NB4 (cell line): ENCODE data around the gene INTS15.

Experiments used
- DNase-seq: peaks from one replicate; pipeline ENCODE4 v3.0.0; 2010; ENCODE audit warnings: low read depth
- H3K4me3 ChIP-seq: one replicate; pipeline ENCODE4 v1.5.1; 2011; ENCODE audit warnings: mild to moderate bottlenecking, low read depth, low read length, moderate library complexity
- MYC ChIP-seq: IDR thresholded peaks from 2 replicates; pipeline ENCODE4 v1.6.1; 2011; ENCODE audit warnings: low read depth, low read length
- POLR2A ChIP-seq: IDR thresholded peaks from 2 replicates; pipeline ENCODE4 v1.6.1; 2011; ENCODE audit warnings: mild to moderate bottlenecking; ENCODE audit not compliant: insufficient read length; ENCODE audit errors: extremely low read depth
- TF ChIP-seq, protein P1 (sequence below): IDR thresholded peaks from 2 replicates; pipeline ENCODE4 v1.6.1; 2011; ENCODE audit warnings: low read depth, low read length
- TF ChIP-seq, protein P2 (sequence below): IDR thresholded peaks from one replicate; pipeline ENCODE4 v1.5.1; 2012; ENCODE audit warnings: low read depth, low read length

The INTS15 gene

DNA sequence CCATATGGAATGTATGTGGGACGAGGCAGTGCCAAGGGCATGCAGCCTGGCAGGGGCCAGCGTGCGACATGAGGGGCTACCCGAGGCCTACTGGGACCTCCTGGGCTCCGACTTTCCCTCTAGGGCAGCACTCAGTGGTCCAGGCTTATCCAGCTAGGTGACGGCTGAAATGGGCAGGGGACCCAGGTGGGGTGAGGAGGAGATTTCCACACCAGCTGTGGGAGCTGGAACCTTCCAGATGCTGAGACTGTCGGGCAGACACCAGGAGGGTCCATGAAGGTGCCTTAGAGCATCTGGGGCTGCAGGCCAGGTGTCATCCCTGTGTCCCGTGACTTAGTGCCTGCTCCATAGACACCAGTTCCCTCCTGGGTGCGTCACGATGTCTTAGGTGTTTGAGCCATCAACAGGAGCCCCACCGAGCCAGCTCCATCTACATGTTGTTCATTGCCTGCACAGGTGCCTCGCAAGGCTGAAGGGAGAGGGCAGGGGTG, 60.7 kb downstream of the INTS15 start:
- DNase-seq = no peak
- TF ChIP-seq POLR2A (no peak), MYC (no peak)
- TF ChIP-seq, protein P1, sequence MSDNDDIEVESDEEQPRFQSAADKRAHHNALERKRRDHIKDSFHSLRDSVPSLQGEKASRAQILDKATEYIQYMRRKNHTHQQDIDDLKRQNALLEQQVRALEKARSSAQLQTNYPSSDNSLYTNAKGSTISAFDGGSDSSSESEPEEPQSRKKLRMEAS = no peak
- TF ChIP-seq, protein P2, sequence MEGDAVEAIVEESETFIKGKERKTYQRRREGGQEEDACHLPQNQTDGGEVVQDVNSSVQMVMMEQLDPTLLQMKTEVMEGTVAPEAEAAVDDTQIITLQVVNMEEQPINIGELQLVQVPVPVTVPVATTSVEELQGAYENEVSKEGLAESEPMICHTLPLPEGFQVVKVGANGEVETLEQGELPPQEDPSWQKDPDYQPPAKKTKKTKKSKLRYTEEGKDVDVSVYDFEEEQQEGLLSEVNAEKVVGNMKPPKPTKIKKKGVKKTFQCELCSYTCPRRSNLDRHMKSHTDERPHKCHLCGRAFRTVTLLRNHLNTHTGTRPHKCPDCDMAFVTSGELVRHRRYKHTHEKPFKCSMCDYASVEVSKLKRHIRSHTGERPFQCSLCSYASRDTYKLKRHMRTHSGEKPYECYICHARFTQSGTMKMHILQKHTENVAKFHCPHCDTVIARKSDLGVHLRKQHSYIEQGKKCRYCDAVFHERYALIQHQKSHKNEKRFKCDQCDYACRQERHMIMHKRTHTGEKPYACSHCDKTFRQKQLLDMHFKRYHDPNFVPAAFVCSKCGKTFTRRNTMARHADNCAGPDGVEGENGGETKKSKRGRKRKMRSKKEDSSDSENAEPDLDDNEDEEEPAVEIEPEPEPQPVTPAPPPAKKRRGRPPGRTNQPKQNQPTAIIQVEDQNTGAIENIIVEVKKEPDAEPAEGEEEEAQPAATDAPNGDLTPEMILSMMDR = no peak
- H3K4me3 ChIP-seq = no peak overlapping the region

DNA sequence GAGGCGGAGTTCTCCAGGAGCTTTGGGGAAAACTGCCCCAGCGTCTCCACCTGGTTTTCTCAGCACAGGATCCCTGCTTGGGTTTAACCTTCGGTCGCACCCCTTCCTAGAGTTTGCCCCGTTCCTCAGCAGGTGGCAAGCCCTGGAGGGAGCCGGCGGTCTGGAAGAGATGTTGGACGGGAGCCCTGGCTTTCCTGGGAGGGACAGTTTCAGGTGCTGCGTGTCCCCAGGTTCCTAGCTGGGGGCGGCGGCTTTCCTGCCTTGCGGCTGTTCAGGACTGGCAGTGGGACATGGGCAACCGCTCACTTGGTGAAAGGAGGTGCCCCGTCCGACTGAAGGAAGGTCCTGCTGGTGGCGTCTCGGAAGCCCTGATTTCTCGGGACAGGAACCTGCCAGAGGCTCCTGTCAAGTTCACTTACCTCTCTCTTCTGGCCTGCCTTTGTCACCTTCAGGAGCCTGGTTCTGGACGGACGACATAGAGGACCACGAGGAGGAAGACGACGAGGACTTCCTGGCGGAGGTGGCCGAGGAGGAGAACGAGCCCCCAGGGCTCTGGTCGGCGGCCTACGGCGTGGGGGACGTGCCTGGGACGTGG, 62.1 kb downstream of the INTS15 start:
- no peak for TF ChIP-seq MYC
- no peak for DNase-seq
- no peak overlapping the region for H3K4me3 ChIP-seq

DNA sequence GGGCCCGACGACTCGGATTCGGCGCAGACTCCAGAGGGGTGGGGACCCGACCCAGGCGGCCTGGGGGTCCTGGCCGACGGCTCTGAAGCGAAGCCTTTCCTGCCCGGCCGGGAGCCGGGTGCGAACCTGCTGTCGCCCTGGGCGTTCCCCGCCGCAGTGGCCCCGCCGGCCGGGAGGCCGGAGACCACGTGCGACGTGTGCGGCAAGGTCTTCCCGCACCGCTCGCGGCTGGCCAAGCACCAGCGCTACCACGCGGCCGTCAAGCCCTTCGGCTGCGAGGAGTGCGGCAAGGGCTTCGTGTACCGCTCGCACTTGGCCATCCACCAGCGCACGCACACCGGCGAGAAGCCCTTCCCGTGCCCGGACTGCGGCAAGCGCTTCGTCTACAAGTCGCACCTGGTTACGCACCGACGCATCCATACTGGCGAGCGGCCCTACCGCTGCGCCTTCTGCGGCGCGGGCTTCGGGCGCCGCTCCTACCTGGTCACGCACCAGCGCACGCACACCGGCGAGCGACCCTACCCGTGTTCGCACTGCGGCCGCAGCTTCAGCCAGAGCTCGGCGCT, 62.7 kb downstream of the INTS15 start:
- TF ChIP-seq MYC = no peak
- TF ChIP-seq, protein P2 = no peak
- no peak for TF ChIP-seq POLR2A
- TF ChIP-seq, protein P1 = no peak
- H3K4me3 ChIP-seq = no peak overlapping the region
- no peak for DNase-seq

DNA sequence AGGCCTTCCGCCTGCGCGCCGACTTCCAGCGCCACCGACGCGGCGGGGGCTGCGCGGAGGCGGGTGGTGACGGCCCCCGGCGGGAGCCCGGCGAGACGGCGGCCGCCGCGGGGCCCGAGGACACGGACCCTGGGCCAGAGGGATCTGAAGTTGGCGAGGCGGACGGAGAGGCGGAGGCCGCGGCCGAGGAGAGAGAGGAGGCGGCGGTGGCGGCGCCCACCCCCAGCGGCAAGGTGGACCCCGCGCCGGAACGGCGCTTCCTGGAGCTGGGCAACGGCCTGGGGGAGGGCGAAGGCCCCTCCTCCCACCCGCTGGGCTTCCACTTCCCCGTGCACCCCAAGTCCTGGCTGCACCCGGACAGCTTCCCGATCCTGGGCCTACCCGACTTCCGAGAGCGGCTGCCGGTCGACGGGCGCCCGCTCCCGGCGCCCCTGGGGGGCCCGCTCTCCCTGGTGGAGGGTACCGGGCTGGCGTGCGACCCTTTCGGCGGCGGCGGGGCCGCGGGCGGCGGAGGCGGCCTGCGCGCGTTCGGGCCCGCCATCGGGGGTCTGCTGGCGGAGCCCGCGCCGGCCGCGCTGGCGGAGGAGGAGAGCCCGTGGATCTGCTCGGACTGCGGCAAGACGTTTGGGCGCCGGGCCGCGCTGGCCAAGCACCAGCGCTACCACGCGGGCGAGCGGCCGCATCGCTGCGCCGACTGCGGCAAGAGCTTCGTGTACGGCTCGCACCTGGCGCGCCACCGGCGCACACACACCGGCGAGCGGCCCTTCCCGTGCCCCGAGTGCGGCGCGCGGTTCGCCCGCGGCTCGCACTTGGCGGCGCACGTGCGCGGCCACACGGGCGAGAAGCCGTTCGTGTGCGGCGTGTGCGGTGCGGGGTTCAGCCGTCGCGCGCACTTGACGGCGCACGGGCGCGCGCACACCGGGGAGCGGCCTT, 63.5 kb downstream of the INTS15 start:
- DNase-seq = no peak
- TF ChIP-seq, protein P2 = no peak
- no peak for TF ChIP-seq MYC
- TF ChIP-seq, protein P1 = no peak
- TF ChIP-seq POLR2A = no peak
- no peak overlapping the region for H3K4me3 ChIP-seq

DNA sequence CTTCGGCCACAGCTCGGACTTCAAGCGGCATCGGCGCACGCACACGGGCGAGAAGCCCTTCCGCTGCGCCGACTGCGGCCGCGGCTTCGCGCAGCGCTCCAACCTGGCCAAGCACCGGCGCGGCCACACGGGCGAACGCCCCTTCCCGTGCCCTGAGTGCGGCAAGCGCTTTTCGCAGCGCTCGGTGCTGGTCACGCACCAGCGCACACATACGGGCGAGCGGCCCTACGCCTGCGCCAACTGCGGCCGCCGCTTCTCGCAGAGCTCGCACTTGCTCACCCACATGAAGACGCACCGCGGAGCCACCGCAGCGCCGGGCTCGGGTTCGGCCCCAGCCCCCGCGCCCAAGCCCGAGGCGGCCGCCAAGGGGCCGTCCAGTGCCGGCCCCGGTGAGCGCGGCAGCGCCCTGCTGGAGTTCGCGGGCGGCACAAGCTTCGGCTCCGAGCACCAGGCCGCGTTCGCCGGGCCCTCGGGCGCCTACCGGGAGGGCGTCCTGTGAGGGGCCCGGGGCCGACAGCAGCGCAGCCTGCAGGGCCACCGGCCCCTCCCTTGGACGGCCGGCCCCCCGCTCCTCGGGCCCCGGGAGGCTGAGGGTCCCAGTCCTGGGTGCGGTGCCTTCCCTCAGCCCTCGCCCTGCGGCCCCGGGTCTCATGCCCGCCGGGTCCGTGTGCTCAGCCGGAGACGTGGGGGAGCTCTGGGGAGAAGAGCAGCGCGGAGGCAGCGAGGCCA, 64.5 kb downstream of the INTS15 start:
- no peak for DNase-seq
- no peak overlapping the region for H3K4me3 ChIP-seq
- TF ChIP-seq MYC (no peak), POLR2A (no peak)
- TF ChIP-seq, protein P1 = no peak
- TF ChIP-seq, protein P2 = no peak
